GM23338 (cell line): Measurements from ENCODE around the gene DCDC2. TPM values are rescaled to one million over a fixed set of nuclear protein-coding genes. Genes with fewer than 3 reads are reported as not detected.

Experiments
- ATAC-seq: fragments of 200-7000 bp; cut with Tn5 transposase; 3 replicates; pipeline ENCODE4 v1.9.1; 2020
- DNase-seq: peaks from one replicate; pipeline ENCODE4 v3.0.0-alpha.2; 2015; ENCODE audit warnings: low spot score
- H2AFZ ChIP-seq: fragments of 200-600 bp; sonication (generic); 2 replicates; pipeline ENCODE4 v1.8.0; 2016; ENCODE audit warnings: antibody characterized with exemption, mild to moderate bottlenecking, moderate library complexity
- H3F3A ChIP-seq: fragments of 200-600 bp; sonication (generic); replicated peaks from 2 replicates; pipeline ENCODE4 v1.8.0; 2017; ENCODE audit warnings: antibody characterized with exemption, mixed run types, low read depth
- H3K27ac ChIP-seq: fragments of 200-600 bp; sonication (generic); 2 replicates; pipeline ENCODE4 v1.6.1; 2016; ENCODE audit warnings: low read depth
- H3K27me3 ChIP-seq: fragments of 200-600 bp; sonication (generic); 2 replicates; pipeline ENCODE4 v1.8.0; 2016; ENCODE audit warnings: mild to moderate bottlenecking, mixed run types, moderate library complexity; ENCODE audit not compliant: insufficient read depth
- H3K36me3 ChIP-seq: fragments of 200-600 bp; sonication (generic); 2 replicates; pipeline ENCODE4 v1.8.0; 2016; ENCODE audit warnings: mild to moderate bottlenecking; ENCODE audit not compliant: insufficient read depth
- H3K4me1 ChIP-seq: fragments of 200-600 bp; sonication (generic); 2 replicates; pipeline ENCODE4 v1.8.0; 2016; ENCODE audit warnings: mild to moderate bottlenecking, moderate library complexity; ENCODE audit not compliant: insufficient read depth
- H3K4me2 ChIP-seq: fragments of 200-600 bp; sonication (generic); 2 replicates; pipeline ENCODE4 v1.7.1; 2017; ENCODE audit warnings: mixed run types
- H3K4me3 ChIP-seq: fragments of 200-600 bp; sonication (generic); 2 replicates; pipeline ENCODE4 v1.6.1; 2016; ENCODE audit warnings: mixed run types
- H3K79me2 ChIP-seq: fragments of 200-600 bp; sonication (generic); replicated peaks from 2 replicates; pipeline ENCODE4 v1.8.0; 2017; ENCODE audit warnings: mild to moderate bottlenecking; ENCODE audit not compliant: insufficient read depth
- H3K9me2 ChIP-seq: fragments of 200-600 bp; sonication (generic); 2 replicates; pipeline ENCODE4 v1.8.0; 2017; ENCODE audit not compliant: insufficient read depth
- H4K20me1 ChIP-seq: fragments of 200-600 bp; sonication (generic); replicated peaks from 2 replicates; pipeline ENCODE4 v1.8.0; 2017; ENCODE audit warnings: mild to moderate bottlenecking; ENCODE audit not compliant: insufficient read depth
- H3K27ac Mint-ChIP-seq: 2 replicates; pipeline ENCODE4 v1.8.0; 2020; ENCODE audit warnings: inconsistent platforms, mild to moderate bottlenecking, moderate library complexity, mixed read lengths
- H3K27me3 Mint-ChIP-seq: 3 replicates; pipeline ENCODE4 v1.8.0; 2022; ENCODE audit warnings: low read depth, mild to moderate bottlenecking, moderate library complexity, mixed read lengths, inconsistent platforms; ENCODE audit not compliant: insufficient read depth, poor library complexity
- H3K36me3 Mint-ChIP-seq: 3 replicates; pipeline ENCODE4 v1.8.0; 2021; ENCODE audit warnings: low read depth, mild to moderate bottlenecking, inconsistent platforms, moderate library complexity, mixed read lengths
- H3K4me1 Mint-ChIP-seq: 3 replicates; pipeline ENCODE4 v1.8.0; 2020; ENCODE audit warnings: mild to moderate bottlenecking, inconsistent platforms, mixed read lengths
- H3K4me3 Mint-ChIP-seq: 3 replicates; pipeline ENCODE4 v1.8.0; 2021; ENCODE audit warnings: moderate library complexity, mild to moderate bottlenecking, inconsistent platforms, mixed read lengths
- H3K9me3 Mint-ChIP-seq: 3 replicates; pipeline ENCODE4 v1.8.0; 2020; ENCODE audit warnings: moderate library complexity, mild to moderate bottlenecking, inconsistent platforms, mixed read lengths
- CREB1 ChIP-seq: fragments of 250-450 bp; sonication (Bioruptor Pico); IDR thresholded peaks from 2 replicates; pipeline ENCODE4 v1.5.0; 2020; ENCODE audit warnings: low read depth, mild to moderate bottlenecking, moderate library complexity
- CTCF ChIP-seq, 2 experiments: fragments of 200-600 bp in 1 of 2; sonication (generic) in 1 of 2; conservative IDR thresholded peaks; 2 replicates each; pipeline versions ENCODE4 v1.5.1 to v1.6.1; 2016 to 2017; ENCODE audit warnings: antibody characterized with exemption in 2 of 2, low read depth in 2 of 2, mild to moderate bottlenecking in 2 of 2, moderate library complexity in 1 of 2
- ETS1 ChIP-seq: IDR thresholded peaks from 2 replicates; pipeline ENCODE4 v1.6.1; 2016; ENCODE audit warnings: antibody characterized with exemption
- EZH2 ChIP-seq: fragments of 200-600 bp; sonication (generic); IDR thresholded peaks from one replicate; pipeline ENCODE4 v1.8.0; 2017; ENCODE audit warnings: antibody characterized with exemption, mild to moderate bottlenecking, low read depth; ENCODE audit not compliant: unreplicated experiment
- EZH2phosphoT487 ChIP-seq: fragments of 200-600 bp; sonication (generic); IDR thresholded peaks from one replicate; pipeline ENCODE4 v1.8.1; 2018; ENCODE audit warnings: antibody characterized with exemption; ENCODE audit not compliant: unreplicated experiment
- JUNB ChIP-seq: IDR thresholded peaks from one replicate; pipeline ENCODE4 v1.6.1; 2016; ENCODE audit warnings: antibody characterized with exemption; ENCODE audit not compliant: unreplicated experiment
- NANOG ChIP-seq: IDR thresholded peaks from 2 replicates; pipeline ENCODE4 v1.6.1; 2016; ENCODE audit warnings: antibody characterized with exemption, borderline replicate concordance
- POLR2AphosphoS5 ChIP-seq: IDR thresholded peaks from 2 replicates; pipeline ENCODE4 v1.6.1; 2016; ENCODE audit warnings: antibody characterized with exemption, low read depth
- REST ChIP-seq: IDR thresholded peaks from one replicate; pipeline ENCODE4 v1.6.1; 2018; ENCODE audit warnings: antibody characterized with exemption; ENCODE audit not compliant: unreplicated experiment
- STAT1 ChIP-seq: IDR thresholded peaks from one replicate; pipeline ENCODE4 v1.6.1; 2016; ENCODE audit warnings: antibody characterized with exemption; ENCODE audit not compliant: unreplicated experiment
- ZNF114 ChIP-seq: fragments of 250-450 bp; sonication (Bioruptor Pico); IDR thresholded peaks from 2 replicates; pipeline ENCODE4 v1.5.0; 2020; ENCODE audit warnings: mild to moderate bottlenecking, moderate library complexity
- ZNF331 ChIP-seq: fragments of 250-450 bp; sonication (Bioruptor Pico); IDR thresholded peaks from 2 replicates; pipeline ENCODE4 v1.5.0; 2020; ENCODE audit warnings: low read depth, mild to moderate bottlenecking, moderate library complexity
- ZNF462 ChIP-seq: fragments of 250-450 bp; sonication (Bioruptor Pico); IDR thresholded peaks from 2 replicates; pipeline ENCODE4 v1.5.0; 2020; ENCODE audit warnings: mild to moderate bottlenecking, moderate library complexity
- polyA plus RNA-seq: library from polyadenylated mRNA; unstranded; fragments of >200 nt; fragmentation: Nextera tagmentation; extraction: Ambion mirVana; gene quantifications from 2 replicates; pipeline ENCODE4 v1.2.1, GENCODE V29; 2016
- total RNA-seq: library from RNA; depleted of rRNA; stranded (reverse); fragments of >200 nt; shearing (Covaris generic); gene quantifications from 2 replicates; pipeline ENCODE4 v1.2.3, GENCODE V29; 2014

The DCDC2 gene
- total and polyA plus RNA-seq, 2 experiments from 2014 or later = 0.59 to 0.79 TPM

- H3K27me3 Mint-ChIP-seq = peaks cover 18% of the 10 kb centered on the region
- Histone ChIP-seq H2AFZ (no peak overlapping the region), H3K4me3 (no peak overlapping the region), H3K79me2 (no peaks in the 10 kb centered on the region), H3K27me3 (no peaks in the 10 kb centered on the region), H3K4me2 (no peak overlapping the region), H4K20me1 (no peaks in the 10 kb centered on the region), H3K27ac (no peak overlapping the region), H3K36me3 (no peaks in the 10 kb centered on the region), H3K4me1 (0 out of 2 replicates have a peak, but pooled peaks cover 3% of the 10 kb centered on the region), H3K9me2 (no peaks in the 10 kb centered on the region), H3F3A (no peaks in the 10 kb centered on the region)
- no peak for ATAC-seq
- H3K36me3 Mint-ChIP-seq = peaks cover 19% of the 10 kb centered on the region
- no peak overlapping the region for H3K27ac Mint-ChIP-seq
- peaks cover 31% of the 10 kb centered on the region for H3K9me3 Mint-ChIP-seq
- no peak overlapping the region for H3K4me3 Mint-ChIP-seq
- DNase-seq = no peak
- no peaks in the 10 kb centered on the region; the same call in 1 of the 3 replicates for H3K4me1 Mint-ChIP-seq
- no peak for TF ChIP-seq POLR2AphosphoS5
- no peak for TF ChIP-seq ZNF114 (CRISPR knock-in tag)
- TF ChIP-seq JUNB = no peak
- no peak for TF ChIP-seq REST
- no peak for TF ChIP-seq CREB1 (CRISPR knock-in tag)
- no peak for TF ChIP-seq EZH2phosphoT487
- TF ChIP-seq ZNF462 (CRISPR knock-in tag) = no peak
- TF ChIP-seq ZNF331 (CRISPR knock-in tag) = no peak
- TF ChIP-seq STAT1 = no peak
- TF ChIP-seq NANOG = no peak
- no peak for TF ChIP-seq CTCF (conservative IDR thresholded peaks at IDR 0.05; ENCODE audit: low read depth in 2 of 2)
- TF ChIP-seq ETS1 = no peak
- TF ChIP-seq EZH2 = no peak
These were observed 119.2 kb downstream of the DCDC2 start for GRCh38 chr6:24238700-24239099.
